IPS DF 4.7 (cell line): ENCODE results near the gene FOXC2.

Experiments
- DNase-seq: peaks from one replicate; pipeline ENCODE4 v3.0.0-alpha.2; 2013; ENCODE audit warnings: low spot score; ENCODE audit errors: extremely low read depth

FOXC2 gene

DNA sequence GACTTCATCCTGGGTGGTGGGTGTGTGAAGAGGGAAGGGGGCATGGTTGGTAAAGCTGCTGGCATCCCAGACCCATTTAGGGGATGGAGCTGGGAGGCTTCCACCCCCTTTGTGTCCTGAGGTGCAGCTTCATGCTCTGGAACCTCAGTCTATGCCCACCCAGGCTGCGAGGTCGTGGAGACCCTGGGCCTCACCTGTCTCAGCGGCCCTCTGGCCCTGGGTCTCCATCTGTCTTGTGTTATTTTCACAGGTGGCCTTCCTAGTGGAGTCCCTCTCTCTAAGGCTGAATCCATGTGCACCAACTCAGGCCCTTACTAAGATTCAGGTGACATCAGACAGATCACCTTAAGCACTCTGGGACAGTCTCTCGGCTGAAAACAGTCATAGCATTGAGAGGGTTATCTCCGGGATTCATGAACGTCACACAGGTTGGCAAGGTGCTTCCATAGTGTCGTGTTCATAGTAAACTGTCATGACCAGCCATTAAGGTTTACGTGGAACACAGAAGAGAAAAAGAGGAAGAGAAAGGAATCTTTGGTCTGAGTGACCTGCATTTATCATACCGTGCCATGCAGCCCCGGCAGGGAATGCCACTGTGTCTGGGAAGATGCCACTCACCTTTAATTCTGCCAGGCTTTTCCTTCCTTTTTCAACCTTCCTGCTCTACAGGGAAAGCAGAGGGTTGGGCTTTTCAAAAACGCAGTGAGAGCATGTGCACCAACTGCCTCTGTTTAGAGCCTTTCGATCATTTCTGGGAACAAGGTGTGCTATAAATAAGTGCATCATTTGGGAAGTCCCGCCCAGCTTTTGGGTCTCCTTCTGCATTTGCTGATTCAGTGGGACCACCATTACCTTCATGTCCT lies 7.2 kb downstream of the FOXC2 start:
- no peak for DNase-seq

DNA sequence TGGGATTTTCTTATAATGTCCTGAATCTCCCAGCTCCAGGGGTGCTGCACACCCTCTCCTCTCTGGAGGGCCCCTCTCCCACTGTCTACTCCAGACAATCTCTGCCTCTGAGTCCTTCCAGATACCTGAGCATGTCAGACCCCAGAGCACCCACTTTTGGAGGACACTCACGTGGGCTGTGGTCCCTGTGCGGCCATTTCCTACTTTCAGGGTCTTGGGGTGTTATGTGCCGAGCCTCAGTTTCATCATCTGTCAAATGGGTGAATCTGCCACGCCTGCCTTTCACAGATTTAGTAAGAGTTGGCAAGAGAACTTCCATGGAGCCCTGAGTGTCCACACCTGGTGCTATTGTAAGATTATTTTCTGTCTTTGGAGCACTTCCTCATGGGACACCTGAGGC lies 8.0 kb downstream of the FOXC2 start:
- no peak for DNase-seq

DNA sequence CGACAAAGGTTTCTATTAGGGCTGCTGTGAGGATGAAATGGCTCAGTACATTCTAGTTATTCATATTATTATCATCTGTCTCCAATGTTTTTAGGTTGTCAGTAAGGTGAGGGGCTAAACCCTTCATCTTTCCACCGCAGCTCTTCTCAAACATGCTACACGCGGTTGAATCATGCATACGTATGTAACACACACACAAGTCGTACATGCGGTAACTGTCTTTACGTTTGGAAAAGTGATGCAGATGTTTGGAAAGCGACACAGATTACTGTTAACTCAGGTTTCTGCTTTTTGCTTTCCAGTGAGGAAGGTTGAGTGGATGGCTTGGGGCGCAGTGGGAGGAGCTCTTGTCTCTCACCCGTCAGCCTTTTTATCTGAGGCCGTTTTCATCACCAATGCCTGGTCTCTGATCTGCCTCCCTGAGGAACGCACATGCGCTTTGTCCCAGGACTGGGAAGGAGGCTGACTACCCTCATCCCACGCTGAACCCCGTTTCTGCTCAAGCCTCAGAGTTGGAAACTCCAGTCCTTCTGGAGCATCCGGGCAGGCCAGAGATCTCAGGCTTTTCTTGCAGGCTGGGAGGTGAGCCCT lies 8.6 kb downstream of the FOXC2 start:
- no peak for DNase-seq

DNA sequence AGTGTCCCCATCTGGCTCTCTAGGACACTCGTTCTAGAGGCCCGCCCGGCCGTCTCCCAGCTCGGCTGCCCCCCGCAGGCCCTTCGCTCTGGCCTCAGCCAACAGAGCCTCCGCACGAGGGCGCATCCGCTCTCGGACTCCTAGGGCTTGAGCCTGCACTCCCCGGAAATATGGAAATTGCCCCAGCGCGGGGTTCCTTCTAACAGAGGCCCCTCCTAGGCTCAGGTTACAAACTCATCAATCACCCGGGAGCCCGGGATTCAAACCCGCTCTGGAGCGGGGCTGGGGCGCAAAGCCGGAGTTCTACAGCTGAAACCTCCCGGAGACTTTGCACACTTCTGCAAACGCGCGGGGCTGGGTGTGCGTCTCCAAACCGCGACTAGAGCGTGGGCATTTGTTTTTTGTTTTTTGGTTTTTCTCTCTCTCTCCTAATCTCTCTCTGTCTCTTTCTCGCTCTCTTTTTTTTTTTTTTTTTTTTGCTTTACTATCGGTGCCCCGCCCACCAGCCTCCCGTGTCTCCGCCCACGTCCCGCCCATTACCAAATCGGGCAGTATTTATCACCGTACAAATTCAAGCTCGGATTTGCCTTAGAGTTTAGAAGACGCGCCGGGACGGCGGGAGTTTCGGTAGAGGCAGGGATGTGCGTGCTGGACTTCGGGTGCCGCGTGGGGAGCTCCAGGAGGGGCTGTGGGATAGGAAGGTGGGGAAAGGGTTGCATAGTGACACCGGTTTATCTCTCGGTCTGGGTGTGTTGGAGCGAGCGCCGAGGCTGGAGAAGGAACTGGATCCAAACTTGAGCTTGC lies 9.3 kb downstream of the FOXC2 start:
- no peak for DNase-seq

DNA sequence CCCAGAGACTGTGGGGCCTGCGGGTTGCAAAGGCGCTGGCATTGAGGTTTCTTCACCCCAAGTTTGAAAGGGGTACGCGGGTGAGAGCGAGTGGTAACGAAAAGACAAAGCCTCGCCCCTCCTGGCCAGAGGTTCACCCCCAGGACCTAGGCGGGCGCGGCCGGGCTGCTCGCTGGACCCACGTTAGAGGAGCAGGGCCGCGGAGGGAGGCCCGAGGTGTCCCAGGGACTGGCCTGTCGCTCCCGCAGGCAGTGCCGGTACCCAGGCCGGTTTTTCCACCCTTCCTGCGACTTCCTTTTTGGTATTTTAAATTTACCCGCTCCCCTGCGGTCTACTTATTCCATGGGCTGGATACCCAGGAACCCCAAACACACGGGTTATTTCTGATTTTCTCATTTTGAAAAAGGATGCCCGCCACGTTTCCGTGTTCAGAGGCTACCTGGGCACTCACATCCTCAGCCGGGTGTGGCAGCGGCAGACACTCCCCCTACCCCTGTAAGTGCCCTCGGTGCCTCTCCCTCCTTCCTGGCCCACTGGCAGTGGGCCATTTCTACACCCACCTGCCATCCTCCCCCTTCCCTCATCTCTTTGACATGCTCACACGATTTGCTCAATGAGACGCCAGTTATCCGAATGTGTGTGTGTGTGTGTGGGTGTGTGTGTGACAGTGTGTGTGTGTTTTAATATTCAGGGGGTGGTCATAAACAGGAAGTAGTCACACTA lies 10.1 kb downstream of the FOXC2 start:
- no peak for DNase-seq

DNA sequence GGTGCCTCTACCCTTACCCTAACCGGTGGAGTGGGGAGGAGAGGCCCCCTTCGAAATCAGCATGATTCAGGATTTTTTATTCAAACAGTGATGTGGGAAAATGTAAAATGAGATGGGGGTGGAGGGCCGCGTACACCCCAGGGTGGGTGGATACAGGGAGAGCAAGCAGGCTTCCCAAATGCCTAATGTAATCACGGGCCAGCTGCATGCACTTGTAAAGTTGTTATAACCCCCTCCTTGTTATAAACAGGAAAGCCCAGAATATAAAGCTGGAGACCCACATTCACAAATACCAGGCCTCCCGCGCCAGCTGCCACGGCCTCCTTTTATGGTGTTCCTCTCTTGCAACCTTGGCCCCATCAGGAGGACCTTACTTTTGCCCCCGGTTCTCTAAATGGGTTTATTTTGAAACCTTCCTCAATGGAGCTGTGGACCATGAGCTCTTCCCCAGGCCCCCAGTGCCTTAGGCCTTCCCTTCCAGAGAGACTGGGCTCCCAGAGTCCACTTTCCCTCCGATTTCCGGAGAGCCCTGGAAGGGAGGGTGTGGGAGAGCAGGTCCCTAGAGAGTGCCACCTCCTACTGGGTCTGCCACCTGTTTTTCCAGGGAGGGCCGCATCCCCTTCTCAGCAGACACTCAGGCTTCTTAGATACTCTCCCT lies 10.8 kb downstream of the FOXC2 start:
- no peak for DNase-seq

DNA sequence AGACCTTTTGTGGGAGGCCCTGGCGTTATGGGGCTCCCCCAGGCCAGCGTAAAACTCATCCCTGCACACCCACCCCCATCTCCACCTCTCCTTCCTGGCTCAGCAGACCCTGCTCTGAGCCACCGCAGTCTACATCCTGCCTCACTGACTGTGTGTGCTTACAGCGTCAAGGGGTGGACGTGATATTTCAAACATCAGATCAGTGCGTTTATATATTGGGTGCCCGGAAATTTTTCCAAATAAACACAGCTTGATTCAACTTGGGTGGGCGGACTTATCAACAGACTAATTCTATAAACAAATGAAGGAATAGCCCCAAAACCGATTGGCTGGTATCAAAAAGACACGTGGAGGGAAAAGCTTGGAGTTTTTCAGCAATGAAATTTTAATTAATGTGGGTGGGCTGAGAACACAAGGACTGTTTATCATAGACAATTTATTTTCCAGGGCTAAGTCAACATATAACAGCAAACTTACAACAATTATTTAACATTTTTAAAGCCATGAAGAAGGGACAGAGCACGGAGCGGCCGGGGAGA lies 11.5 kb downstream of the FOXC2 start, which contains the start of gene FOXL1:
FOXL1 (plus strand) TSS at position 489 of the 539 bp plus-strand sequence. CDS start 175 bp downstream, outside the sequence.
- DNase-seq, result no peak

DNA sequence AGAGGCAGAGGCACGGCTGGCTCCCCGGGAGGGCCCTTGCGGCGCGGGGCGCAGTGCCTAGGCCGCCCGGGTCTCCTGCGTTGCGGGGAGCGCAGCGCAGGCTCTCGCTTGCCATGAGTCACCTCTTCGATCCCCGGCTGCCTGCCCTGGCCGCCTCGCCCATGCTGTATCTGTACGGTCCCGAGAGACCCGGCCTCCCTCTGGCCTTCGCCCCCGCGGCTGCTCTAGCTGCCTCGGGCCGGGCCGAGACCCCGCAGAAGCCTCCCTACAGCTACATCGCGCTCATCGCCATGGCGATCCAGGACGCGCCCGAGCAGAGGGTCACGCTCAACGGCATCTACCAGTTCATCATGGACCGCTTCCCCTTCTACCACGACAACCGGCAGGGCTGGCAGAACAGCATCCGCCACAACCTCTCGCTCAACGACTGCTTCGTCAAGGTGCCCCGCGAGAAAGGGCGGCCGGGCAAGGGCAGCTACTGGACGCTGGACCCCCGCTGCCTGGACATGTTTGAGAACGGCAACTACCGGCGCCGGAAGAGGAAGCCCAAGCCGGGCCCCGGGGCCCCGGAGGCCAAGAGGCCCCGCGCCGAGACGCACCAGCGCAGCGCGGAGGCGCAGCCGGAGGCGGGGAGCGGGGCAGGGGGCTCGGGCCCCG lies 12.1 kb downstream of the FOXC2 start:
- no peak for DNase-seq

DNA sequence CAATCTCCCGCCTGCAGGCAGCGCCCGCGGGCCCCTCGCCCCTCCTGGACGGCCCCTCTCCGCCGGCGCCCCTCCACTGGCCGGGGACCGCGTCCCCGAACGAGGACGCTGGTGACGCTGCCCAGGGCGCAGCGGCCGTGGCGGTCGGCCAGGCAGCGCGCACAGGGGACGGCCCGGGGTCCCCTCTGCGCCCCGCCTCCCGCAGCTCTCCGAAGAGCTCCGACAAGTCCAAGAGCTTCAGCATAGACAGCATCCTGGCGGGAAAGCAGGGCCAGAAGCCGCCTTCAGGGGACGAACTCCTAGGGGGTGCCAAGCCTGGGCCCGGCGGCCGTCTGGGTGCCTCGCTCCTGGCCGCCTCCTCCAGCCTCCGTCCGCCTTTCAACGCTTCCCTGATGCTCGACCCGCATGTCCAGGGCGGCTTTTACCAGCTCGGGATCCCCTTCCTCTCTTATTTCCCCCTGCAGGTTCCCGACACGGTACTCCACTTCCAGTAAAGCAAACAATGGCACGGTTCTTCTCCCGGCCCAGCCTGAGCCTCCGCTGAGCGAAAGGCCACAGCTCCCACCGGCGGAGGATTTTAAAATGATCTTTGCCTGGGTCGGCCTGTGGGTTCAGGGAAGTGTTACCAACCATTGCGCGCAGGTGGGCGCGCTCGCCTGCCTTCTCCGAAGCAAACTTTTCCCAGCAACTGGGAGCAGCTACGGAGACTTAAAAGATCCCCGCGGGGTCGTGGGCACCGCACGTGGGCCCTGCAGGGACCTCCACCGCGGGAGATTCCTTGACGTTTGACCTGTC lies 12.8 kb downstream of the FOXC2 start:
- no peak for DNase-seq

DNA sequence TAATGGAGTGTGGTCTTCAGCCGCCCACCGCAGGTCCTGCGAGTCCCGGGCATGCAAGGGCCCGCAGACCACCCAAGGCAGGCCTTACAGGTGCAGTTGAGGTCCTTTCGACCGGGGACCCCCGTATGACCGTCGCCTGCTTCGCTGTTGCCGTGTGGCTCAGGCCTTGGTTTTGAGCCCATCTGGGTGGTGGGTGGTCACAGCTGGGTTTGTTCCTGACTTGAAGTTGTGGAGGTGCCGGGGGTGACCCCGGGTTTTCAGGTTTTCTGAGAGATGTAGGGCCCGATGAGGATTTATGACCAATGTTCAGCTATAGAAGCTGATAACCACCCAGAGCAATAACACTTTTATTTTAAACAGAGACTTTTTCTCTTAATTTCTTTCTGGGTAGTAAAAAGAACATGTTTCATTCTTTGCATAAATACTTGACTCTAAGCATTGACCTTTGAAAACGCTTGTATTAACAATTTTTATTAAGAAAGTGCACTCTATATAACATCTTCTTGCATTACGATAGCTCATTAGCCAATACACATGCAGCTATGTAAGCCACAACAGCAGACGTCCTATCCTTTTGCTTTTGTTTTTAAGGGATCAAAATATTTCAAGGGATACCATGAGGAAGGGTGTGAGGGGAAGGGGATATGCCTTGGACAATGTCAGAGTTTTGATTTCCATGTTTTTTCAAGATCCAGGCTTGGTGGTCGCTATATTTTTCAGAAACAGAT lies 13.6 kb downstream of the FOXC2 start:
- no peak for DNase-seq

DNA sequence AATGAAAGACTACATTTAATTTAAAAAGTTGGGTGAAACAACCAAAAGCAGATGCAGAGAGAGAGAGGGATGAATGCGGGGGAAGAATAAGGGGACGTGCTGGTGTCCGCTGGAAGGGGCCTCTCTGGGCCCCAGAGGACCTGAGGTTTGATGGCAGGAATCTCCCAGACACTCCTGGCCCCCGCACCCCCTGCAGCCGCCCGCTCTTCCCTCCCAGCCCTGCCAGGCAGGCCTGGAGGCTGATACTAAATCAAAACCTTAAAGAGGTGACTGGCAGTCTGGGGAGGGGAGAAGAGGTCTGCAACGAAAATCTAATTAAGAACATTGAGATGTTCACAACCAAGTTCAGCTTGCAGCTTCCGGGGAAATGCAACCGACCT lies 14.2 kb downstream of the FOXC2 start:
- no peak for DNase-seq

DNA sequence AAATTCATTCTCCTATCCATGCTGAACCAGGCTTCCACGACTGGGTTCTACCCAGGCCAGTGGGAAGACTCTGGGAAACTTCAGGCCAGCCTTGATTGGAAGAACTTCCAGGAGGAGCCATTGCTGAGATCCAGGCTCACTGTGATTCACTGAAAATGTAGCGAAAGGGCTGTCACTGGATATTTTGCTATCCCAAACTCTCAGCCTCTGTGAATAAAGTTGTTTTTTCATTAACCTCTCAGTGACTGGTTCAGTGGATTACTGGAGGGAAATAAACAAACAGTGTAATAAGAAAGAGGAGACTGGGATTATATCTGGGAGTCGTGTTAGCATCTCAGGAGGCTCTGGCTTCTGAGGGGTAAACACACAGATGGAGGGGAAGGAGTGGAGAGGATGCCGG lies 14.8 kb downstream of the FOXC2 start:
- DNase-seq, result no peak

DNA sequence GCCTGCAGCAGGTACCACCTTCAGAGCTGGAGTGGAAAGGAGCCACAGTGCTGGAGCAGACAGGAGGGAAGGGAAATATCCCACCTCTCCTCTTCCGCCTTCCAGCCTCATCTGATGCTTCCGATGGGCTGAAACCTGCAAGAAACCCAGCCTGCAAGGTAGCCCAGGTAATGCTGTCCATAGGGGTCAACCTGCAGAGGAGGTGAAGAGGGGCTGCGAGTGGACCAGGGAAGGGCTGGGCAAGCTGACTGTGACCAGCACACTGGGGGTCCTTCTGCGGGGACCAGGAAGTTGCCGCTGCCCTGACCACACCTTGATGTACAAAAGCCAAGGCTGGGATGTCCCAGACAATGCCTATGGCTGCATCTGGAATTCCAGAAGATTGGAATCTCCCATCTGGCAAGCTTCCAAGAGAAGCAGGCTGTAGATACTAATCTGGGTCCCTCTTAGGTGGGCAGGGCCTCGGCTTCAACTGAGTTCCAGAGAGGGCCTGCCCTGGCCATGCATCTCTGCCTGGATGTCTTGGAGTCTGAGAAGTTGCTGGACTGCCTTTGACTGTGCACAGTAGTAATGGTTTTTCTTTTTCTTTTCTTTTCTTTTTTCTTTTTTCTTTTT lies 17.5 kb downstream of the FOXC2 start:
- DNase-seq, result no peak

DNA sequence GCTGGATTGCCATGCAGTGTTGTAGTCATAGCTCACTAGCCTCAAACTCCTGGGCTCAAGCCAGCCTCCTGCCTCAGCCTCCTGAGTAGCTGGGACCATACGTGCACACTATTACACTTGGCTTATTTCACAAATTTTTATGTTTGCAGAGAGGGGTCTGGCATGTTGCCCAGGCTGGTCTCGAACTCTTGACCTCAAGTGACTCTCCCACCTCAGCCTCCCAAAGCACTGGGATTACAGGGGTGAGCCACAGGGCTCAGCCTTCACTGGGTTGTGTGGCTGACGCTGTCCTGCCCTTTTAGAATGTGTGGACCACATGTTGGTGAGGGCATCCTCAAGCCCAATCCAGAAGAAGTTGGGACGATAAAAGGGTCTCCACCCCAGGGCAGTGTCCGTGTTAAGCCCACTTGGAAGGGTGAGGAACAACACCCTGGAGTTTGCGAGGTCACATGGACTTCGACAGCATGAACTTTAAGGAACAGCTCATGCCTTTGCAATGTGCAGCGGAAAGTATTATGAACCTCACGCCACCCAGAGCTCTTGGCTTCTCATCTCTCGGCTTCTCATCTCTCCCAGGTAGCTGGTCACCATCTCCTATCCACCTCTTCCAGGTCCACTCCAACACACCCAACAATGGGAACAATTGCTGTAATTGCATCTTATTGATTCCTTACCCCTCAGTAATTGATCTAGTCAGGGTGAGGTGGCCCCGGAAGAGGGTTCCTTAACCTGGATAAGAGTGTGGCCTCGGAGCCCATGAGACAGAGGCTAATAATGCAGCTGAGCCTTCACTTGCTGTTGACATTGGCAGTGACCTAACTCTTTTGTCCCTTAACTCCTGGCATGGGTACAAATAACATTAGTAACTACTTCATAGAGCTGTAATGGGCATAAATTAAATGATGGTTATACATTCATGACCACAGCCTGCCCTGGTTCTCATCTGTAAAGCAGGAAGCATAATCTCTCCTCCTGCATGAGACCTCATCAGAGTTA lies 18.4 kb downstream of the FOXC2 start:
- DNase-seq, result no peak

DNA sequence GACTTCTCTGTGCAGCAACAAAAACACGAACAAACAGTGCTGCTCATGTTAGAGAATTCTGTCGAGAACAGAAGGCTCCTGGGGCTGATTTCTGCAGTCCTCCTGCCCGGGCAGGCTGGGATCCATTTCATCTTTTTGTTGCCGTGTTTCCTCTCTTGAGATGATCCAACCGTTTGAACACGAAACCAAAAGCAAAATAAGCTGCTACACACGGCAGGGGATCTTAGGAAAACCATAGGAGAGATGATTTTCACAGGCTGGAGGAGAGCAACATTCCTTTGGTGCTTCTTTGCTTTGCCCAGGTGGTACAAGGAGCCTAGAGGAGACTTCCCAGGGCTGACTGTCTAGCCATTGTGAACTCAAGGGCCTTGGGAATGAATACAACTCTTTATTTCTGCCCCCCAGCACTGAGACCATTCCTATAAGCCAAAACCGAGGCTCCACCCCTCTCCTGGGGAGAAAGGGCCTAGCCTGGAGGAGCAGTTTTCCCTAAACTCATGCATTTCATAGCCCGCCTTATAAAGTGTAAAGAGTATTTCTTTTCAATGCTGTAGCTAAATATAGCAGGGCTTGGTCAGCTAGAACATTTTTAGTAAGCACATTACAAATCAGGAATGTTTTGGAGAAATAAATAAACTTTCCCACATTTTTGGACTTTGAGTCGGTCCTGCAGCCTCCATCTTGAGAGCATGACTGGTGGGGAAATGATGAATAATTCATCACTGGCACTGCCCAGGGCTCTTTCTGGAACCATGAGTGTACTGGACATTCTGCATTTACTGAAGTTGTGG lies 19.4 kb downstream of the FOXC2 start:
- no peak for DNase-seq

DNA sequence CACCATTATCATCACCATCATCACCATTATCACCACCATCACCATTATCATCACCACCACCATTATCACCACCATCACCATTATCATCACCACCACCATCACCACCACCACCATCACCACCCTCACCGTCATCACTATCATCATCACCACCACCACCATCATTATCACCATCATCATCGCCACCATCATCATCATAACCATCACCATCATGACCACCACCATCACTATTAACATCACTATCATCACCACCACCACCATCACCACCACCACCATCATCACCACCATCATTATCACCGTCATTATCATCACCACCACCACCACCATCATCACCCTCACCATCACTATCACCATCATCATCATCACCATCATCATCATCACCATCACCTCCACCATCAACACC lies 20.9 kb downstream of the FOXC2 start:
- DNase-seq, result no peak
